Measurements from ENCODE around the gene CALY.

DNA sequence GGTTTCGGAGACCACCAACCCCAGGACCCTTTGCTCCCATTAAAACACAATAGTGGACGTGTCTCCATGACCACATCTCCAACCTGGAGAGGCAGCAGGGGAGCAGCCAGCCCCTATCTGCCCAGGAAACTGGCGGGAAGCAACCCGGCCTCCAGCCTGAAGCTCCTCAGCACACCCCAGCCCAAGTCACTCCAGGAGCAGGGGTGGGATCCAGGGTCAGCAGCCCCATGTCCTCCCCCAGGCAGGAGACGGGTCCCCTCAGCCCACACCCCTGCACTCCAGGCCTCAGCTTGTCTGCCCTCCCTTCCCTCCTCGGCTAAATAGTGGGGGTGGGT lies 60.6 kb downstream of the CALY start:
- TF ChIP-seq, protein P1, sequence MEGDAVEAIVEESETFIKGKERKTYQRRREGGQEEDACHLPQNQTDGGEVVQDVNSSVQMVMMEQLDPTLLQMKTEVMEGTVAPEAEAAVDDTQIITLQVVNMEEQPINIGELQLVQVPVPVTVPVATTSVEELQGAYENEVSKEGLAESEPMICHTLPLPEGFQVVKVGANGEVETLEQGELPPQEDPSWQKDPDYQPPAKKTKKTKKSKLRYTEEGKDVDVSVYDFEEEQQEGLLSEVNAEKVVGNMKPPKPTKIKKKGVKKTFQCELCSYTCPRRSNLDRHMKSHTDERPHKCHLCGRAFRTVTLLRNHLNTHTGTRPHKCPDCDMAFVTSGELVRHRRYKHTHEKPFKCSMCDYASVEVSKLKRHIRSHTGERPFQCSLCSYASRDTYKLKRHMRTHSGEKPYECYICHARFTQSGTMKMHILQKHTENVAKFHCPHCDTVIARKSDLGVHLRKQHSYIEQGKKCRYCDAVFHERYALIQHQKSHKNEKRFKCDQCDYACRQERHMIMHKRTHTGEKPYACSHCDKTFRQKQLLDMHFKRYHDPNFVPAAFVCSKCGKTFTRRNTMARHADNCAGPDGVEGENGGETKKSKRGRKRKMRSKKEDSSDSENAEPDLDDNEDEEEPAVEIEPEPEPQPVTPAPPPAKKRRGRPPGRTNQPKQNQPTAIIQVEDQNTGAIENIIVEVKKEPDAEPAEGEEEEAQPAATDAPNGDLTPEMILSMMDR (IDR thresholded peaks at IDR 0.05): no peak
- no peak for TF ChIP-seq POLR2A (IDR thresholded peaks at IDR 0.05)
